Measurements from ENCODE around the gene GNG7. TPM values are rescaled to one million over a fixed set of nuclear protein-coding genes. Genes with fewer than 3 reads are reported as not detected.

Gene GNG7
- polyA plus RNA-seq, 1 of the 3 experiments (the other 2 are of a cell fraction): 2.2 TPM

DNA sequence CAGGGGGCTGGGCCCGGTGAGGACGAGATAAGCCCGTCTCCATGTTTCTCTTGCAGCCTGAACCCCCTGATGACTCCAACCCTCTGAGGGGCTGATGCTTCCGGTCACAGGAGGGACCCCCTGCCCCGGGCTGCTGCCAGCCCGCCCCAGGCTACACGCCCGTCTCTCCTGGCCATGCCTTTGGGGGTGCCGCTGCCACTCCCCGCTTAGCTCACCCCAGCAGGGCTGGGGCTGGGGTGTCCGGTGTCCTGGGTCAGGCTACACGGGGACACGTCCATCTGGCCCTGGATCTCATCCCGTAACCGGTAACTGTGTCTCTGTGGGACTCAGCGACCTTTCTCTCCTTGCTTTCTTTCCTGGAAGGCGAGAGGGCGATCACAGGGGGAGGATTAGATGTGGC, 185.8 kb downstream of the GNG7 start:
- Histone ChIP-seq H3K4me2 (no peak overlapping the region), H3K4me1 (ENCODE audit: control insufficient read depth in 1 of 2, insufficient read depth in 2 of 2, low read depth in 1 of 2, low read length in 1 of 2) (no peaks in the 10 kb centered on the region), H3K9me2 (no peaks in the 10 kb centered on the region), H4K20me1 (ENCODE audit: insufficient read depth) (no peaks in the 10 kb centered on the region), H2AFZ (ENCODE audit: low read depth) (no peak overlapping the region), H3K79me2 (ENCODE audit: insufficient read depth) (no peaks in the 10 kb centered on the region), H3F3A (replicated peaks; ENCODE audit: insufficient read depth) (no peaks in the 10 kb centered on the region), H3K27ac (ENCODE audit: low read depth in 2 of 2, low read length in 1 of 2) (no peak overlapping the region), H3K9me3 (no peaks in the 10 kb centered on the region), H3K36me3 (replicated peaks in 1 of 2; ENCODE audit: control insufficient read depth in 1 of 2, insufficient read depth in 2 of 2, low read length in 1 of 2) (no peaks in the 10 kb centered on the region), H3K9ac (no peak overlapping the region), H3K4me3 (ENCODE audit: low read depth in 2 of 2, low read length in 1 of 2) (no peak overlapping the region), H3K27me3 (ENCODE audit: insufficient read depth) (no peaks in the 10 kb centered on the region)
- no peak for DNase-seq
- ChIA-PET POLR2A (no interaction called here), CTCF (interaction anchor here (0.7 to 1.8 kb wide), 2 partner anchors 97 to 120 kb away, joined by 3 to 5 read pairs; no protein-coding TSS in a partner anchor)
- TF ChIP-seq, protein P1, sequence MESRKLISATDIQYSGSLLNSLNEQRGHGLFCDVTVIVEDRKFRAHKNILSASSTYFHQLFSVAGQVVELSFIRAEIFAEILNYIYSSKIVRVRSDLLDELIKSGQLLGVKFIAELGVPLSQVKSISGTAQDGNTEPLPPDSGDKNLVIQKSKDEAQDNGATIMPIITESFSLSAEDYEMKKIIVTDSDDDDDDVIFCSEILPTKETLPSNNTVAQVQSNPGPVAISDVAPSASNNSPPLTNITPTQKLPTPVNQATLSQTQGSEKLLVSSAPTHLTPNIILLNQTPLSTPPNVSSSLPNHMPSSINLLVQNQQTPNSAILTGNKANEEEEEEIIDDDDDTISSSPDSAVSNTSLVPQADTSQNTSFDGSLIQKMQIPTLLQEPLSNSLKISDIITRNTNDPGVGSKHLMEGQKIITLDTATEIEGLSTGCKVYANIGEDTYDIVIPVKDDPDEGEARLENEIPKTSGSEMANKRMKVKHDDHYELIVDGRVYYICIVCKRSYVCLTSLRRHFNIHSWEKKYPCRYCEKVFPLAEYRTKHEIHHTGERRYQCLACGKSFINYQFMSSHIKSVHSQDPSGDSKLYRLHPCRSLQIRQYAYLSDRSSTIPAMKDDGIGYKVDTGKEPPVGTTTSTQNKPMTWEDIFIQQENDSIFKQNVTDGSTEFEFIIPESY (IDR thresholded peaks at IDR 0.05; ENCODE audit: borderline replicate concordance, low read depth): no peak
- no peak for TF ChIP-seq FOSL2 (IDR thresholded peaks at IDR 0.05; ENCODE audit: borderline replicate concordance, low read depth)
- TF ChIP-seq, protein P2, sequence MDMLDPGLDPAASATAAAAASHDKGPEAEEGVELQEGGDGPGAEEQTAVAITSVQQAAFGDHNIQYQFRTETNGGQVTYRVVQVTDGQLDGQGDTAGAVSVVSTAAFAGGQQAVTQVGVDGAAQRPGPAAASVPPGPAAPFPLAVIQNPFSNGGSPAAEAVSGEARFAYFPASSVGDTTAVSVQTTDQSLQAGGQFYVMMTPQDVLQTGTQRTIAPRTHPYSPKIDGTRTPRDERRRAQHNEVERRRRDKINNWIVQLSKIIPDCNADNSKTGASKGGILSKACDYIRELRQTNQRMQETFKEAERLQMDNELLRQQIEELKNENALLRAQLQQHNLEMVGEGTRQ (IDR thresholded peaks at IDR 0.05; ENCODE audit: borderline replicate concordance, low read depth, low read length): no peak
- TF ChIP-seq POLR2AphosphoS5 (IDR thresholded peaks at IDR 0.05; ENCODE audit: low read depth, low read length): no peak
- no peak for TF ChIP-seq FOXM1 (IDR thresholded peaks at IDR 0.05; ENCODE audit: low read depth)
- no peak for TF ChIP-seq CHD2 (IDR thresholded peaks at IDR 0.05; ENCODE audit: low read length, partially characterized antibody)
- TF ChIP-seq RAD21 (IDR thresholded peaks at IDR 0.05; ENCODE audit: low read length): no peak
- TF ChIP-seq, protein P3, sequence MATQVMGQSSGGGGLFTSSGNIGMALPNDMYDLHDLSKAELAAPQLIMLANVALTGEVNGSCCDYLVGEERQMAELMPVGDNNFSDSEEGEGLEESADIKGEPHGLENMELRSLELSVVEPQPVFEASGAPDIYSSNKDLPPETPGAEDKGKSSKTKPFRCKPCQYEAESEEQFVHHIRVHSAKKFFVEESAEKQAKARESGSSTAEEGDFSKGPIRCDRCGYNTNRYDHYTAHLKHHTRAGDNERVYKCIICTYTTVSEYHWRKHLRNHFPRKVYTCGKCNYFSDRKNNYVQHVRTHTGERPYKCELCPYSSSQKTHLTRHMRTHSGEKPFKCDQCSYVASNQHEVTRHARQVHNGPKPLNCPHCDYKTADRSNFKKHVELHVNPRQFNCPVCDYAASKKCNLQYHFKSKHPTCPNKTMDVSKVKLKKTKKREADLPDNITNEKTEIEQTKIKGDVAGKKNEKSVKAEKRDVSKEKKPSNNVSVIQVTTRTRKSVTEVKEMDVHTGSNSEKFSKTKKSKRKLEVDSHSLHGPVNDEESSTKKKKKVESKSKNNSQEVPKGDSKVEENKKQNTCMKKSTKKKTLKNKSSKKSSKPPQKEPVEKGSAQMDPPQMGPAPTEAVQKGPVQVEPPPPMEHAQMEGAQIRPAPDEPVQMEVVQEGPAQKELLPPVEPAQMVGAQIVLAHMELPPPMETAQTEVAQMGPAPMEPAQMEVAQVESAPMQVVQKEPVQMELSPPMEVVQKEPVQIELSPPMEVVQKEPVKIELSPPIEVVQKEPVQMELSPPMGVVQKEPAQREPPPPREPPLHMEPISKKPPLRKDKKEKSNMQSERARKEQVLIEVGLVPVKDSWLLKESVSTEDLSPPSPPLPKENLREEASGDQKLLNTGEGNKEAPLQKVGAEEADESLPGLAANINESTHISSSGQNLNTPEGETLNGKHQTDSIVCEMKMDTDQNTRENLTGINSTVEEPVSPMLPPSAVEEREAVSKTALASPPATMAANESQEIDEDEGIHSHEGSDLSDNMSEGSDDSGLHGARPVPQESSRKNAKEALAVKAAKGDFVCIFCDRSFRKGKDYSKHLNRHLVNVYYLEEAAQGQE (IDR thresholded peaks at IDR 0.05; ENCODE audit: low read depth, low read length): no peak
- TF ChIP-seq MEF2A (IDR thresholded peaks at IDR 0.05; ENCODE audit: borderline replicate concordance, low read depth): no peak
- TF ChIP-seq NRF1 (IDR thresholded peaks at IDR 0.05; ENCODE audit: low read depth, low read length): no peak
- no peak for TF ChIP-seq RXRA (IDR thresholded peaks at IDR 0.05; ENCODE audit: borderline replicate concordance, low read depth)
- no peak for TF ChIP-seq SIN3A (IDR thresholded peaks at IDR 0.05; ENCODE audit: borderline replicate concordance, low read depth, low read length)
- TF ChIP-seq ELF1 (IDR thresholded peaks at IDR 0.05): no peak
- TF ChIP-seq TCF12 (IDR thresholded peaks at IDR 0.05): no peak
- TF ChIP-seq YY1 (IDR thresholded peaks at IDR 0.05; ENCODE audit: low read depth): no peak
- no peak for TF ChIP-seq TEAD4 (IDR thresholded peaks at IDR 0.05; ENCODE audit: borderline replicate concordance, insufficient read depth)
- TF ChIP-seq GABPA (IDR thresholded peaks at IDR 0.05; ENCODE audit: low read depth): no peak
- TF ChIP-seq NFIC (IDR thresholded peaks at IDR 0.05; ENCODE audit: borderline replicate concordance): no peak
- no peak for TF ChIP-seq EP300 (IDR thresholded peaks at IDR 0.05; ENCODE audit: borderline replicate concordance in 1 of 2, low read depth in 1 of 2, low read length in 1 of 2)
- TF ChIP-seq SMC3 (IDR thresholded peaks at IDR 0.05; ENCODE audit: low read depth, low read length): no peak
- WGBS (ENCODE audit: low lambda C conversion rate): 91% methylated on average over 11 of the region's 18 CpGs
